BLaER1 (cell line): Measurements from ENCODE around the gene MRPS5.
"Not testable (repeated sequence)": the region's sequence is repeated elsewhere in the genome, so short reads cannot be mapped to it uniquely, and the experiment has no call there.

ENCODE experiments used
- H3K27ac ChIP-seq: shearing (Covaris generic); formaldehyde crosslinking; 2 replicates; pipeline ENCODE4 v1.8.1; 2022
- H3K27me3 ChIP-seq: shearing (Covaris generic); formaldehyde crosslinking; 2 replicates; pipeline ENCODE4 v1.8.1; 2022
- H3K36me3 ChIP-seq: shearing (Covaris generic); formaldehyde crosslinking; 2 replicates; pipeline ENCODE4 v1.8.1; 2022
- H3K4me1 ChIP-seq: shearing (Covaris generic); formaldehyde crosslinking; 2 replicates; pipeline ENCODE4 v1.8.1; 2022
- H3K4me2 ChIP-seq: shearing (Covaris generic); formaldehyde crosslinking; 2 replicates; pipeline ENCODE4 v1.8.1; 2022
- H3K4me3 ChIP-seq: shearing (Covaris generic); formaldehyde crosslinking; 2 replicates; pipeline ENCODE4 v1.8.1; 2022
- H3K9ac ChIP-seq: shearing (Covaris generic); formaldehyde crosslinking; 2 replicates; pipeline ENCODE4 v1.8.1; 2022
- H3K9me3 ChIP-seq: shearing (Covaris generic); formaldehyde crosslinking; 2 replicates; pipeline ENCODE4 v1.8.1; 2022
- H4K20me1 ChIP-seq: shearing (Covaris generic); formaldehyde crosslinking; 2 replicates; pipeline ENCODE4 v1.8.1; 2022
- Cebpa-rat ChIP-seq: shearing (Covaris generic); IDR thresholded peaks from 2 replicates; pipeline ENCODE4 v1.8.1; 2022

Gene MRPS5

DNA sequence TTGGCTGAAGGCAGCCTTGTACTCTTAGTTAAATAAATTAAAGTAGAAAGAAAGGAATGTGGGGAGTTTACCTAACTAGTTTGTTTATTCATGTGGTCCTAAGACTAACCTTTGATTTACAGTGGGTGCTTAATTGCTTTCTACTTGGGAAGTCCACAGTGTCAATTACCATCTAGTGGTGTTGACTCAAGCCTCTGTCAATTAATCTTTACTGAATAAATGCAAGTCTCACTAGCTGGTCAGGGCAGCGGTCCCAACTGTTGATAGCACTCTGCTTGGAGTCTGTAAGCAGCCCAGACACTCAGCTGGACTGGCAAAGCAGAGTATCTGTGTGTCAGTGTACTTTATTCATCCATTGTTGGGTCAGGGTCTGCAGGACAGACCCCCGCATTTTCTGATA, 22.2 kb upstream of the MRPS5 start:
- no peak for TF ChIP-seq Cebpa-rat

DNA sequence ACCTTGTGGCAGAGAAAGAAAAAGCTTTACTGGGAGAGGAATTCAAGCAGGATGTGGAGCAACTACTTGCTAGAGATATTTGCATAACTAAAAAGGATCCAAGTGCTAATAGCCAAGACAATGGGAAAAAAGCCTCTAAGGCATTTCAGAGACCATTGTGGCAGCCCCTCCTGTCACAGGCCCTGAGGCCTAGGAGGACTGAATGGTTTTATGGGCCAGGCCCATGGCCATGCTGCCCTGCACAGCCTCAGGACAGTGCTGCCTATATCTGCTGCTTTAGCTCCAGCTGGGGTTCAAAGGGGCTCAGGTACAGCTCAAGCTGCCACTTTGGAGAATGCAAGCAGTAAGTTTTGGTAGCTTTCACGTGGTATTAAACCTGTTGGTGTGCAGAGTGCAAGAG, 17.1 kb upstream of the MRPS5 start:
- no peaks in the 10 kb centered on the region for H4K20me1 ChIP-seq
- no peak overlapping the region for H3K4me2 ChIP-seq
- no peaks in the 10 kb centered on the region for H3K27me3 ChIP-seq
- H3K4me3 ChIP-seq = no peak overlapping the region
- no peak for TF ChIP-seq Cebpa-rat
- peaks cover 35% of the 10 kb centered on the region for H3K36me3 ChIP-seq
- no peak overlapping the region for H3K27ac ChIP-seq
- H3K4me1 ChIP-seq = no peaks in the 10 kb centered on the region
- H3K9me3 ChIP-seq = peaks cover 82% of the 10 kb centered on the region
- no peak overlapping the region for H3K9ac ChIP-seq

More for the DNA sequence above, 22.2 kb upstream of the MRPS5 start:
- no peak overlapping the region for H3K9ac ChIP-seq
- peaks cover 98% of the 10 kb centered on the region for H3K9me3 ChIP-seq
- H3K27ac ChIP-seq = no peak overlapping the region
- no peaks in the 10 kb centered on the region for H3K27me3 ChIP-seq
- no peak overlapping the region for H3K4me2 ChIP-seq
- H4K20me1 ChIP-seq = no peaks in the 10 kb centered on the region
- no peak overlapping the region for H3K4me3 ChIP-seq
- no peaks in the 10 kb centered on the region for H3K4me1 ChIP-seq
- H3K36me3 ChIP-seq = peaks cover 73% of the 10 kb centered on the region

DNA sequence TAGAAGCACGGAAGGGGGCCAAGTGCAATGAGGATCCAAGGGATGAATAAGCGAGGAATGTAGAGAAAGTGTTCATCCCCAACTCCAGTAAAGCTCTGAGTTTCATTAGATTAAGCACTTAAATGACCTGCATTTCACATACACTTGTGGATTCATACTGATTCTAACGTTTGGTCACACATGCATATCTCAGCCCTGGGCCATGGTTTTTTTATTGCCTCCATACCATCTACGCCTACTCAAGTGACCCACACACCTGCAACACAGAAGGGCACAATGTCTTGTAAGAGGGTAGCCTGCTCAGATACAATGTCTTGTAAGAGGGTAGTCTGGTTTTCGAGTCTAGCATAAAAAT, 566 bp upstream of the MRPS5 start:
- no peaks in the 10 kb centered on the region for H3K9me3 ChIP-seq
- H3K4me3 ChIP-seq = peak overlapping the region; percentile 99
- peaks cover 36% of the 10 kb centered on the region for H4K20me1 ChIP-seq
- H3K4me2 ChIP-seq = peak overlapping the region; percentile 75
- H3K9ac ChIP-seq = peak overlapping the region; percentile 97
- no peak for TF ChIP-seq Cebpa-rat
- peak overlapping the region; percentile 99 for H3K27ac ChIP-seq
- H3K36me3 ChIP-seq = 0 out of 2 replicates have a peak, but pooled peaks cover 5% of the 10 kb centered on the region
- no peaks in the 10 kb centered on the region for H3K27me3 ChIP-seq
- peaks cover 25% of the 10 kb centered on the region for H3K4me1 ChIP-seq

DNA sequence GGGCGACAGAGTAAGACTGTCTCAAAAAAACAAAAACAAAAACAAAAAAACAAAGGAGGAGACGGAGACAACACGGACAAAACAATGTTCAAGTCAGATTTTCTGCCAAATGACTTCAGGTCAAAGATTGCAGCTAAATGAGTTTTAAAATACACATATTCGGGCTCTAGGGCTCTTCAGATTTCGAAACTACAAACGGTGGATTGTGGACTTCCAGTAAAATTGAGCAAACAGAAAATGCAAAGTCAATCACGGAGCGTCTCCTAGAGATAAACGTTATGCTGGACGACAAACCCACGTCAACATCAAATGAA, 558 bp downstream of the MRPS5 start:
- peak overlapping the region; percentile 75 for H3K4me2 ChIP-seq
- peaks cover 12% of the 10 kb centered on the region for H3K36me3 ChIP-seq
- no peak for TF ChIP-seq Cebpa-rat
- H3K9ac ChIP-seq = peak overlapping the region; percentile 97
- H3K4me3 ChIP-seq = peak overlapping the region; percentile 99
- peaks cover 45% of the 10 kb centered on the region for H4K20me1 ChIP-seq
- H3K9me3 ChIP-seq = no peaks in the 10 kb centered on the region
- H3K27me3 ChIP-seq = no peaks in the 10 kb centered on the region
- H3K4me1 ChIP-seq = peaks cover 25% of the 10 kb centered on the region
- peak overlapping the region; percentile 99 for H3K27ac ChIP-seq

DNA sequence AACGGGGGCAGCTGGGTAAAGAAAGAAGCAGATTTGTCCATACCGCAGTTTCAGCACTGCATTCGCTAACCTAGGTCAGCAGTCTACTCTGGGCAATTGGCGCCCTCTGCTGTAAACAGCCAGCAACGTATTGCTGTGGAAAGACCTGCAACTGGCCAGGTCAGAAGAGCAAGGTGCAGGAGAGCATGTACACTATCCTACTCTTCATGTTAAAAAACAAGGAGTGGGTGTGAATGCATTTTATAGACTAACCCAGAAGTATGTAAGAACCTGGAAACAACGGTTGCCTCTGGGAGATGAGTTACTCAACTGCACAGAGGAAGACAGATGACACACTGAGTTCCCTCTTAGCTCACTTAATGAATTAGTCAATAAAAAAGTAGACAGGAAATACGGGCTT, 6.2 kb downstream of the MRPS5 start:
- H3K4me1 ChIP-seq = peaks cover 14% of the 10 kb centered on the region
- H4K20me1 ChIP-seq = peaks cover 65% of the 10 kb centered on the region
- TF ChIP-seq Cebpa-rat = no peak
- no peak overlapping the region for H3K4me2 ChIP-seq
- H3K27me3 ChIP-seq = no peaks in the 10 kb centered on the region
- H3K27ac ChIP-seq = no peak overlapping the region
- H3K9me3 ChIP-seq = no peaks in the 10 kb centered on the region
- no peak overlapping the region for H3K9ac ChIP-seq
- no peak overlapping the region for H3K4me3 ChIP-seq
- peaks cover 60% of the 10 kb centered on the region for H3K36me3 ChIP-seq

DNA sequence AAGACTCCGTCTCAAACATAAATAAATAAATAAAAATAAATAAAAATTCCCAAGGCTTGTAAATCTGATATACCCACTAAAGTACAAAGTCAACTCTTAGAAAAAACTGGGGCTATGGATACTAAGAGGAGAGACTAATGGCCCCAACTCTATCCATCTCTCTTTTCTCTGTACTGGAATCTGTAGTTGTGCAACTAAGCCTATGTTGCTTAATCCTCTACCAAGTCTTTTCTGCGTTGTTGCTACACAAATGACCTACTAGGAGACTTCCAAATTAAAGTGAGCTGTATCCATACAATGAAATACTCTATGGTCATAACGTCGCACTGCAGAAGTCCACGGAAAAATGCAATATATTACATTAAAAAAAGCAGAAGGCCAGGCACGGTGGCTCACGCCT, 8.1 kb downstream of the MRPS5 start:
- H3K36me3 ChIP-seq = peaks cover 78% of the 10 kb centered on the region
- TF ChIP-seq Cebpa-rat = no peak

DNA sequence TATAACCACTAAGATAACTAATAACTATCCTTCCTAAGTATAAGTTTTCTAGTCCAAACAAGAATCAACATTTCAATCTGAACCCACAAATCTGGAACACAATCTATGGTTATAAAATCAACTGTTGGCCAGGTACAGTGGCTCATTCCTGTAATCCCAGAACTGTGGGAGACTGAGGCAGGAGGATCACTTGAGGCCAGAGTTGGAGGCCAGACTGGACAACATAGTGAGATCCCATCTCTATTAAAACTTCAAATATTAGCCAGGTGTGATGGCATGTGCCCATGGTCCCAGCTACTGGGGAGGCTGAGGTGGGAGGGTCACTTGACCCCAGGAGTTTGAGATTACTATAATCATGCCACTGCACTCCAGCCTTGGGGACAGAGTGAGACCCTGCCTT, 11.2 kb downstream of the MRPS5 start:
- H3K36me3 ChIP-seq = peaks cover 91% of the 10 kb centered on the region
- H3K4me3 ChIP-seq = no peak overlapping the region
- H3K9ac ChIP-seq = no peak overlapping the region
- H3K27me3 ChIP-seq = no peaks in the 10 kb centered on the region
- H3K4me1 ChIP-seq = no peaks in the 10 kb centered on the region
- TF ChIP-seq Cebpa-rat = no peak
- no peak overlapping the region for H3K4me2 ChIP-seq
- H4K20me1 ChIP-seq = peaks cover 26% of the 10 kb centered on the region
- H3K9me3 ChIP-seq = no peaks in the 10 kb centered on the region
- no peak overlapping the region for H3K27ac ChIP-seq

More for the DNA sequence above, 8.1 kb downstream of the MRPS5 start:
- Histone ChIP-seq H3K4me2 (no peak overlapping the region), H3K27ac (no peak overlapping the region), H3K4me1 (no peaks in the 10 kb centered on the region), H3K4me3 (no peak overlapping the region), H3K9ac (no peak overlapping the region), H4K20me1 (peaks cover 55% of the 10 kb centered on the region), H3K27me3 (no peaks in the 10 kb centered on the region), H3K9me3 (no peaks in the 10 kb centered on the region)

DNA sequence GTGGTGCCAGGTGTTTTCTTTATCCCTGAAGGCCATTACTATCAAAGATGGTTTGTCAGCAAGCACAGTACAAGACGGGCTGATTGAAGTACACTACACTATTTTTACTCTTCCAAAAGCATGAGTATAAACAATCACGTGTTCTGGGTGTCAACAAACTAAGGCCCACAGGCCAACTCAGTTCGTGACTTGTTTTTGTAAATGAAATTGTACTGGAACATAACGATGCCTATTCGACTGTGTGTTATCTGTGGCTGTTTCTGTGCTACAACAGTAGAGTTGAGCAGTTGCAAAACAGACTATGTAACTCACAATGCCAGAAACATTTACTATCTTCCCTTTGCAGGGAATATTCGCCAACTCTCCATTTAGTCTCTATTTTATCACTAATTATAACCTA, 12.3 kb downstream of the MRPS5 start:
- peaks cover 93% of the 10 kb centered on the region for H3K36me3 ChIP-seq

DNA sequence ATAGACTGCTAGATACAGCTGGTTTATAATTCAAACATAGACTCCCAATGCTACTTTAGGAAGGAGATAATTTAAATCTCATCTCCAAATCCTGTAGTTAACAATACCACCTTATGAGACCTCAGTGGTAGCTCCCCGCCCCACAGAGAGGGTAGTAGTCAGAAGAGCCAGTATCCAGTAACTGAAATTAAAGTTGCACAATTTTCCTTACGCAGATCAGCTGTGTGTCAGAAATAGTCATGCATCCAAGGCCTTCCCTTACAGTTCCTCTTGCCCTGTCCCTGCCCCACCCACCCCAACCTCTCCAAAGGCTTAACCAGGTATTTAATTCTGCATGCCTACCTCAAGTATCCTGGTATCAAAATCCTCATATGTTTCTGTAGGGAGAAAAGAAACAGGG, 15.5 kb downstream of the MRPS5 start:
- Histone ChIP-seq H4K20me1 (peaks cover 16% of the 10 kb centered on the region; the same call in 1 of the 2 replicates), H3K9me3 (no peaks in the 10 kb centered on the region), H3K4me1 (no peaks in the 10 kb centered on the region), H3K27ac (no peak overlapping the region), H3K36me3 (peaks cover 93% of the 10 kb centered on the region), H3K9ac (no peak overlapping the region), H3K4me3 (no peak overlapping the region), H3K27me3 (no peaks in the 10 kb centered on the region), H3K4me2 (no peak overlapping the region)
- TF ChIP-seq Cebpa-rat = no peak

More for the DNA sequence above, 12.3 kb downstream of the MRPS5 start:
- Histone ChIP-seq H3K27me3 (no peaks in the 10 kb centered on the region), H3K4me2 (no peak overlapping the region), H3K4me1 (no peaks in the 10 kb centered on the region), H3K27ac (no peak overlapping the region), H3K4me3 (no peak overlapping the region), H4K20me1 (peaks cover 16% of the 10 kb centered on the region; the same call in 1 of the 2 replicates), H3K9me3 (no peaks in the 10 kb centered on the region), H3K9ac (no peak overlapping the region)
- no peak for TF ChIP-seq Cebpa-rat

DNA sequence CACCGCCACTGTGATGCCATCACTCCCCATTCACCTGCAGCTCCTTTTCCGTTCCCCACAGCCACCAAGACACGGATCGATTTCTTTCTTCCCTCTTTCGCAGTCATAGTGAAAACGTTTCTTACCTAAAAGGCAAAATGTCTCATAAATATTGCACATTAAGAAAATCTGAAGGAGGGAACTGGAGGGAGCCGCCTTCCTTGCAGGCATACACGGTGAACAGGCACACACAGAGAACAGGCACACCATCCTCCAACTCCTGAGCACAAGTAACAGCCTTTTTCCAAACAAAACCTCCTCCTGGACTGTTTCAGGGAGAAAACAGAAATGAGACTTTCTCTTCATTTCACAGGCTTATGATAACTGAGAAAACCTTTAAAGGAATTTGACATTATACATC, 17.0 kb downstream of the MRPS5 start:
- Histone ChIP-seq H3K27me3 (no peaks in the 10 kb centered on the region), H3K4me1 (no peaks in the 10 kb centered on the region), H3K4me2 (no peak overlapping the region), H3K4me3 (no peak overlapping the region), H3K36me3 (peaks cover 93% of the 10 kb centered on the region), H3K9me3 (peaks cover 6% of the 10 kb centered on the region; the same call in 1 of the 2 replicates), H3K9ac (no peak overlapping the region), H3K27ac (no peak overlapping the region), H4K20me1 (peaks cover 2% of the 10 kb centered on the region; the same call in 1 of the 2 replicates)
- TF ChIP-seq Cebpa-rat = no peak

DNA sequence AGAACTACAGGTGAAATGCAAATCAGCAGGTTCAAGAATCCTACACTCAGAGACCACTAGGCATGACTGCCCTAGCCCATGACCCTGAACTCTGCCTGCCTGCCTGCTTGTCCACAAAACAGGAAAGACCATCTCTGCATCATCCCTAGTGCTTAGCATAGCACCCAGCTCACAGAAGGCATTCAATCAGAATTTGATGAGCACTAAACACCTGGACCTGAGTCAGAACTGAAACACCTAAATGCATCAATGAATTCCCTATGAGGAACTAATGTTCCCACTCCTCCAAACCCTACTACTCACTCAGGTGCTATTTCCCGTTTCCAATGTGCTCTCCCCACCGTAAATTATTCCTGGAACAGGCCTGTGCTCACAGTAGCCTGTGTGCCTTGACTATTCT, 21.7 kb downstream of the MRPS5 start:
- no peak overlapping the region for H3K4me3 ChIP-seq
- H3K27me3 ChIP-seq = no peaks in the 10 kb centered on the region
- H3K36me3 ChIP-seq = peaks cover 79% of the 10 kb centered on the region
- no peaks in the 10 kb centered on the region; the same call in 1 of the 2 replicates for H4K20me1 ChIP-seq
- H3K4me2 ChIP-seq = no peak overlapping the region
- TF ChIP-seq Cebpa-rat = no peak
- peaks cover 25% of the 10 kb centered on the region; the same call in 1 of the 2 replicates for H3K9me3 ChIP-seq
- no peak overlapping the region for H3K9ac ChIP-seq
- no peaks in the 10 kb centered on the region for H3K4me1 ChIP-seq
- no peak overlapping the region for H3K27ac ChIP-seq

DNA sequence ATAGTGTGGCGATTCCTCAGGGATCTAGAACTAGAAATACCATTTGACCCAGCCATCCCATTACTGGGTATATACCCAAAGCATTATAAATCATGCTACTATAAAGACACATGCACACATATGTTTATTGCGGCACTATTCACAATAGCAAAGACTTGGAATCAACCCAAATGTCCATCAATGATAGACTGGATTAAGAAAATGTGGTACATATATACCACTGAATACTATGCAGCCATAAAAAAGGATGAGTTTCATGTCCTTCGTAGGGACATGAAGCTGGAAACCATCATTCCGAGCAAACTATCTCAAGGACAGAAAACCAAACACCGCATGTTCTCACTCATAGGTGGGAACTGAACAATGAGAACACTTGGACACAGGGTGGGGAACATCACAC, 23.3 kb downstream of the MRPS5 start:
- Histone ChIP-seq H3K9me3 (peaks cover 25% of the 10 kb centered on the region; the same call in 1 of the 2 replicates), H3K36me3 (peaks cover 84% of the 10 kb centered on the region)
- H3K27ac ChIP-seq, H3K4me1 ChIP-seq, H3K27me3 ChIP-seq, H4K20me1 ChIP-seq, H3K4me2 ChIP-seq, H3K4me3 ChIP-seq, H3K9ac ChIP-seq: not testable (repeated sequence)
